Activated effector memory CD4-positive, alpha-beta T cell treated with anti-CD3 and anti-CD28 coated beads, Interleukin-2, amount 50 U/mL, for 16 hours (primary cell): Measurements from ENCODE around the gene PAFAH2.

Experiments used
- DNase-seq: peaks from one replicate; pipeline ENCODE4 v3.0.0-alpha.2; 2020

The PAFAH2 gene

GRCh38 chr1:25927521-25928265, 70.2 kb downstream of the PAFAH2 start:
- no peak for DNase-seq

DNA sequence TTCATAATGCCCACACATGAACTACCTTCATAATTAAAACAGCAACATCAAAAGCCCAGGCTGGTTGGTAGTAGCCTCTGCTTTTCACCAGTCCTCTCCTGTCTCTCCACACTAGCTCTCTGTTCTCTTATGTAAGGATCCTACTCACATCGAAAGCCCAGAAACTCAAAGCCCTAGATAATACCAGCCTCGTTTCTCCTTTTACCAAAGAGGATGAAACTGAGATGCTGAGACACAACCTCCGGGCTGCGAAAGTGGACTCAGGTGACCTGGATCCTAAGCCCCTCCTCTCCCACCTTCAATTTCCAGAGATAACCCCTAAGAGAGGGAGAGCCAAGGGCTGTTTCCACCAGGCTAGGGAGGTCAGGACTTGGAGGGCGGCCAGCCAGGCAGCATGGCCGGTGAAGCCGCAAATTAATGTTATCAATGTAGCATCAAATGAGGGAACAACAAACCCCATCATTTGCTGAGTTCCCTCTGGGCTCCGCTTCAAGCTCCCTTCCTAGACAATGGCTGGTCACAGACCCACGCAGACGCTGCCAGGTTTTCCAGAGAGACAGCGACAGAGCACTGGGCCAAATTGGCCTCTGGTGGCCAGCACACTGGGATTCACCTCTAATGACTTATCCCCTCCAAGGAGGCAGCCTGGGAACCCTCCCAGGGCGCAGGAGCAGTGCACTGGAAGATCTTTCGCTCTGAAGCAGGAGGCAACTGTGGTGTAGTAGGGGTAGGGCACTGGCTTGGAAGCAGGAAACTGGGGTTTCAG, 70.9 kb downstream of the PAFAH2 start:
- DNase-seq, result no peak

- DNase-seq, result no peak
These were observed 73.4 kb downstream of the PAFAH2 start for GRCh38 chr1:25924454-25924853.

DNA sequence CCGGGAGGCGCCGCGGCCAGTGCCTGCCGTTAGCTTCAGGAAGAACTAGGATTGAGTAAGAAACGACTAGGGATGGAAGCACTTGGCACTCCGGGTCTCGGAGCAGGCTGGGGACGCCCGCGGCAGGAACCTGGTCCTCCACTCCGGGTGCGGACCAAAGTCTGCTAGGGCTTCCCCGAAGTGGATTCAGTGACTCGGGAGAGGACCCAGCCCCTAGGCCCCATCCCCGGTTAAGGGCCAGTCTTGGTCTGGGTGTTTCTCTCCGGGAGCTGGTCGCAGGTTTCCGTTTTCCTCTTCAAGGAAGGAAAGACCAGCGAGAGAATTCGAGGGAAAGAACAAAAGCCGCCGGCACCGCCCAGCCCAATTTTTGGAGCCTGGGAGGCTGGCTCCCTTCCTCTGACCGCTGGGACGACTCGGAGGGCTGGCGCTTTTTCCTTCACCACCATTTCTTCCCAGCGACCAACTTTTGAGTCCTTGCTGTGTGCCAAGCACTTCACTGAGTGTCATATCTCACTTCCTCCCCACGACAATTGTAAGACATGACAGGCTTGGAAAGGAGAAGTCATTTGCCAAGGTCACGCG, 74.8 kb downstream of the PAFAH2 start:
- DNase-seq, result no peak

DNA sequence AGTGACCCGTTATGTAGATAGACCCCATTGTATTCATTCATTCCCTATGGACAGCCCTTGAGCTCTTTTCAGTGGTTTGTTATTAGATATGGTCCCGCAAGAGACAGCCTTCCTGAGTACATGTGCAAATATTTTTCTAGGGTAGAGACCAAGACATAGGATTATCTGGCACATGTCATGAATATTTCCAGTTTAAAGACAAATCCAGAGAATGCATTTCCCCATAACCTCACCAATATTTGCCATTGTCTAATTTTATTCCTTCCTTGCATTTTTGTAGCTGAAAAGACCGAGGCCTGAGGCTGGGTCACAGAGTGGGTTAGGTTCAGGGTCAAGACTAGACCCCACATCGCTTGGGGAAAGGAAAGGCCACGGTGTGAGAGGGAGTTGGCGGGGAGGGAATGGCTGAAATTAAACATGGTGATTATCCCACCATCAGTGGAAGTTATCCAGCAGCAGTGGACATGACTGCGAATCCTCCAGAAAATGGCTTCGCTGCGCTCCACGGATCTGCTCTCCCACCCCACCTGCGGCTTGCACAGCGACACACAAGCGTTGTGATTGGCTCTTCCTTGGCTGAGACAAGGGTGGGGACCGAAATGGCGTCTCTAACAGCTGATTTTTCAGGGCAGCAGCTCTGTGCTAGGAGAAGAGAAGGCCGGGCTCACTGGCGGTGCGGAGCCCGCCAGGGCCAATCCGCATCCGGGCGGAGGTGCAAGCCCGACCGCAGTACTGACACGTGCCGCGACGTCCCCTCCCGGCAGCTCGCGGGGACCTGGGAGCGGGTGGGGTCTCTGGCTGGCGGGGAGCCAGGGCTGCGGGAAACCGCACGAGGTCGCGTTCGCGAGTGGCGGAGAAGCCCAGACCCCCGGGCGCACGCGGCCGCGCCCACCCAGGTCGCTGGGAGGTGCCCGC, 75.5 kb downstream of the PAFAH2 start:
- peak; percentile 79 for DNase-seq

DNA sequence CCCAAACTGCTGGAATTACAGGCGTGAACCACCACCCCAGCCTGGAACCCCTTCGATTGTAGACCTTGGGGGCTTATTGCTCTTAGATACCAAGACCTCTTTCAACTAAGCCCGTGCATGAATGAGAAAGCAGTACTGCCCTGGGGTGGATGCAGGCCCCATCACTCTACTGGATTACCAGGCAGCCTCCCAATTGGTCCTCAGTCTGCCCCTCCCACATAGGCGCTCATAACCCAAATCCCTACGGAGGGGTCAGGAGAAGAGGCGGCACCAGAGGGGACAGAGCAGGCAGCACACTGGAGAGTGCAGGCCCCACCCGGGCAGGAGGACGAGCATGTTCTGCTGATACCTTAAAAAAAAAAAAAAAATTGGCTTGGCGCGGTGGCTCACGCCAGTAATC, 79.2 kb downstream of the PAFAH2 start:
- DNase-seq, result no peak

DNA sequence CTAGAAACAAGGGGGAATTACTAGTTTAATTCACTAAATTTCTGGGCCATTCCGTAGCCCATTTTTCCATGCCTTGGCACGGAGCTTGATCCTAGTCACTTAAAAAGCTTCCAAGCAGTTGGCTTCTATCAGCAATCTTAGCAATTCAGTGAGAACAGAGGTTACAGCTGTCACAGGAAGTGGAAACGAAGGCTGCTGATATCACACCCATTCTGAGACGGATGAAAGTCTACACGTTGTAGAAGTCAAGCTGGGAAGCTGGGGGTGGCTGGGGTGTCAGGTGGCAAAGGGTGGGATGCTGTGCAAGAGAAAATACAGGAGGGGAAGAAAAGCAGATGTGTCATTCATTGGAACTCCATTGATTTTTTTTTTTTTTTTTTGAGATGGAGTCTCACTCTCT, 79.9 kb downstream of the PAFAH2 start:
- no peak for DNase-seq

DNA sequence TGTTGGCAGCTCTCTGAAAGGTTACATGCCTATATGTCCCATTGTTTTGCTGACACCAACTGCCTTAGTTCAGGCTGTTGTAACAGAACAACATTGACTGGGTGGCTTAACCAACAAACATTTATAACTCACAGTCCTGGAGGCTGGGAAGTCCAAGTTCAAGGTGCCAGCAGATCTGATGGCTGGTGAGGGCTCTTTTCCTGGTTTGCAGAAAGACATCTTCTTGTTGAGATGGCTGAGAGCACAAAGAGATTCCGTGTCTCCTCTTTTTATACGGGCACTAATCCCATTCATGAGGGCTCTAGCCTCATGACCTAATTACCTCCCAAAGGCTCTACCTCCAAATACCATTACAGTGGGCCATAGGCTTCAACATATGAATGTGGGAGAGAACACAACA, 81.4 kb downstream of the PAFAH2 start:
- no peak for DNase-seq

DNA sequence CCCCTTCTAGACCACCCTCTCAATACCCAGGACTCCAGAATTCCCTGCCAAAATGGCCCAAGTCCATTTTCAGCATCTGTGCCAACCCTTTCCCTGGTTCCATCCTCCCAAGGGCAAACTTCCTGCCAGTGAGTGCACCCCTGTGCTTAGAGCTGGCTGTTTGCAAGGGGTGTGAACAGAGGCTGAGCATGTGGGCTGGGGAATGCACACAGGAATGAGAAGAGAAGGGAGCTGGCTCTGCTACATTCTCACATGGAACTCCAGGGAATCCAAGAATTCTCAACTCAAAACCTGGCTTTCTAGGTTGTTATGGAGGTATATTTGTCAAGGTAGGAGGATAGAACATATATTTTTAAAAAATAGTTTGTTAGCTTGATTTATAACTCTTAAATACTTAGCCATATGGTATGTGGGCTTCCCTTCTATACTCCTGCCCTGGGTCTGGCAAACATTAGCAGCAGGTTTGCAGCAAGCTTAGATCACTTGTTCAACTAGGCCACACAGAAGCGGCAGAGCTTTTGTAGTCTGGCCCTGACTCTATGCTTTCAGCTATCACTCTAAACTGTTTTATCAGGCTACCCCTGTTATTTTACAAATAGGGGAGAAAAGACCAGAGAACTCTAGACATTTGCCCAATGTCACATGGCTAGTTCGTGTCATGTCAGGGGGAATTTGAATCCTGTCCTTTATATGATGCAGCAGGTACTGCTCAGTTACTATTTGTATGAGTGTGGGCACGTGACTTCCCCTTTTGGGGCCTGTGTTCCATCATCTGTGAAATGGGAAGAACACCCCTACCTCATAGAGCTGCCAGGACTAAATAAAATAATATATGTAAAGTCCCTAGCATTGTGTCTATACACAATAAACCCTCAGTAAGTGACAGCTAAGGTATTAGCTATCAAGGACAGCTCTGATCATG, 83.5 kb downstream of the PAFAH2 start:
- DNase-seq, result no peak

- DNase-seq, result no peak
These were observed 84.7 kb downstream of the PAFAH2 start for GRCh38 chr1:25913206-25913605.

DNA sequence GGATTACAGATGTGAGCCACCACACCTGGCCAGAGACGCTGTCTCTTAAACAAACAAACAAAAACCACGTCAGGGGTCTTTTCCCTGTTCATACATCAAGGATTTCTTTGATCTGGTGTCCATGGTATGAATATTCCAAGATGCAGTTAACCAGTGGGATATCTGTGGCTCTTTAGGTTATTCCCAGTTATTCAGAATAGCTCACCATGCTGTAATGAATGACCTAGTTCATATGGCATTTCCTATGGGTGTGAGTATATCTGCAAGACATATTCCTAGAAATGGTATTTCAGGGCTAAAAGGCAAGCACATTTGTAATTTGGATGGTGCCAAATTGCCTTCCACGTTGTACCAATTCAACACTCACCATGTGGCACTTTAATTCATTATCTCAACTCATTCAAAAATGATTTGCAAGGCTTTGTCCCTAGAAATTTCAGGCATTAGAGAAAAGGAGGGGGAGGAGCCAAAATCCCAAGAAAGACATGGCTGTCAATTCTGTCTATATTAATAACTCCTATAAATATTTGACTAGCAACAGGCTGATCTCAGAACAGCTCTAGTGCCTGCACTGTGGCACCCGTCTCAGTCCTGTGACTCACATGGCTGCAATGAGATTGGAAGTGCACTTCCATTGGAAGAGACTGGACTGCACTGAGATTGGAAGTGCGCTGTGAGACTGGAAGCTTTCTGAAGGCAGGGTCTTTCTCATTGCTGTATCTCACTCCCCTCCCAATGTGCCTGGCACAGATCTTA, 85.6 kb downstream of the PAFAH2 start:
- DNase-seq, result no peak

GRCh38 chr1:25911162-25911561, 86.7 kb downstream of the PAFAH2 start:
- no peak for DNase-seq
